GM18499 (cell line): ENCODE data around the gene FAM53A.

ENCODE experiments used
- ATAC-seq: cut with Tn5 transposase; IDR thresholded peaks from one replicate; pipeline ENCODE4 v1.9.1; 2021; ENCODE audit warnings: moderate number of reproducible peaks; ENCODE audit not compliant: insufficient read depth, unreplicated experiment

Gene FAM53A

GRCh38 chr4:1597021-1597931 is 86.8 kb downstream of the FAM53A start:
- ATAC-seq = no peak

GRCh38 chr4:1596393-1596792 is 87.7 kb downstream of the FAM53A start:
- ATAC-seq = no peak

- ATAC-seq = no peak
Observed at GRCh38 chr4:1595789-1596325, 88.3 kb downstream of the FAM53A start.

GRCh38 chr4:1594871-1595788 is 89.0 kb downstream of the FAM53A start:
- no peak for ATAC-seq

GRCh38 chr4:1593881-1594345 is 90.2 kb downstream of the FAM53A start:
- no peak for ATAC-seq

GRCh38 chr4:1593458-1593857 is 90.7 kb downstream of the FAM53A start:
- ATAC-seq = no peak

- no peak for ATAC-seq
Observed at GRCh38 chr4:1592709-1593417, 91.2 kb downstream of the FAM53A start.

- no peak for ATAC-seq
Observed at GRCh38 chr4:1592068-1592708, 91.9 kb downstream of the FAM53A start.

- ATAC-seq = no peak
Observed at GRCh38 chr4:1591107-1591506, 93.0 kb downstream of the FAM53A start.

- no peak for ATAC-seq
Observed at GRCh38 chr4:1590244-1590643, 93.9 kb downstream of the FAM53A start.
